ENCODE results near the gene MGST2.

The MGST2 gene

GRCh38 chr4:139625093-139625455 lies 40.5 kb upstream of the MGST2 start:
- H3K4me3 ChIP-seq (ENCODE audit: low read depth, low read length): no peak overlapping the region
- DNase-seq (ENCODE audit: low read depth): no peak
- TF ChIP-seq POLR2A (IDR thresholded peaks at IDR 0.05; ENCODE audit: extremely low read depth, insufficient read length) (no peak), MYC (IDR thresholded peaks at IDR 0.05; ENCODE audit: low read depth, low read length) (no peak), MAX (IDR thresholded peaks at IDR 0.05; ENCODE audit: low read depth, low read length) (no peak)
- TF ChIP-seq, protein P1, sequence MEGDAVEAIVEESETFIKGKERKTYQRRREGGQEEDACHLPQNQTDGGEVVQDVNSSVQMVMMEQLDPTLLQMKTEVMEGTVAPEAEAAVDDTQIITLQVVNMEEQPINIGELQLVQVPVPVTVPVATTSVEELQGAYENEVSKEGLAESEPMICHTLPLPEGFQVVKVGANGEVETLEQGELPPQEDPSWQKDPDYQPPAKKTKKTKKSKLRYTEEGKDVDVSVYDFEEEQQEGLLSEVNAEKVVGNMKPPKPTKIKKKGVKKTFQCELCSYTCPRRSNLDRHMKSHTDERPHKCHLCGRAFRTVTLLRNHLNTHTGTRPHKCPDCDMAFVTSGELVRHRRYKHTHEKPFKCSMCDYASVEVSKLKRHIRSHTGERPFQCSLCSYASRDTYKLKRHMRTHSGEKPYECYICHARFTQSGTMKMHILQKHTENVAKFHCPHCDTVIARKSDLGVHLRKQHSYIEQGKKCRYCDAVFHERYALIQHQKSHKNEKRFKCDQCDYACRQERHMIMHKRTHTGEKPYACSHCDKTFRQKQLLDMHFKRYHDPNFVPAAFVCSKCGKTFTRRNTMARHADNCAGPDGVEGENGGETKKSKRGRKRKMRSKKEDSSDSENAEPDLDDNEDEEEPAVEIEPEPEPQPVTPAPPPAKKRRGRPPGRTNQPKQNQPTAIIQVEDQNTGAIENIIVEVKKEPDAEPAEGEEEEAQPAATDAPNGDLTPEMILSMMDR (IDR thresholded peaks at IDR 0.05; ENCODE audit: low read depth, low read length): no peak

GRCh38 chr4:139625482-139625881 lies 40.1 kb upstream of the MGST2 start:
- DNase-seq (ENCODE audit: low read depth): no peak
- TF ChIP-seq, protein P1 (IDR thresholded peaks at IDR 0.05; ENCODE audit: low read depth, low read length): no peak

GRCh38 chr4:139628184-139629012 lies 37.2 kb upstream of the MGST2 start:
- TF ChIP-seq MAX (IDR thresholded peaks at IDR 0.05; ENCODE audit: low read depth, low read length) (no peak), POLR2A (IDR thresholded peaks at IDR 0.05; ENCODE audit: extremely low read depth, insufficient read length) (no peak), MYC (IDR thresholded peaks at IDR 0.05; ENCODE audit: low read depth, low read length) (no peak)
- TF ChIP-seq, protein P1 (IDR thresholded peaks at IDR 0.05; ENCODE audit: low read depth, low read length): no peak
- no peak overlapping the region for H3K4me3 ChIP-seq (ENCODE audit: low read depth, low read length)
- DNase-seq (ENCODE audit: low read depth): no peak

More at GRCh38 chr4:139625482-139625881, 40.1 kb upstream of the MGST2 start:
- H3K4me3 ChIP-seq (ENCODE audit: low read depth, low read length): no peak overlapping the region

- DNase-seq (ENCODE audit: low read depth): no peak
- TF ChIP-seq MAX (IDR thresholded peaks at IDR 0.05; ENCODE audit: low read depth, low read length) (no peak), POLR2A (IDR thresholded peaks at IDR 0.05; ENCODE audit: extremely low read depth, insufficient read length) (no peak), MYC (IDR thresholded peaks at IDR 0.05; ENCODE audit: low read depth, low read length) (no peak)
- TF ChIP-seq, protein P1 (IDR thresholded peaks at IDR 0.05; ENCODE audit: low read depth, low read length): no peak
- H3K4me3 ChIP-seq (ENCODE audit: low read depth, low read length): no peak overlapping the region
Measured at GRCh38 chr4:139629436-139630125, 36.0 kb upstream of the MGST2 start.

DNA sequence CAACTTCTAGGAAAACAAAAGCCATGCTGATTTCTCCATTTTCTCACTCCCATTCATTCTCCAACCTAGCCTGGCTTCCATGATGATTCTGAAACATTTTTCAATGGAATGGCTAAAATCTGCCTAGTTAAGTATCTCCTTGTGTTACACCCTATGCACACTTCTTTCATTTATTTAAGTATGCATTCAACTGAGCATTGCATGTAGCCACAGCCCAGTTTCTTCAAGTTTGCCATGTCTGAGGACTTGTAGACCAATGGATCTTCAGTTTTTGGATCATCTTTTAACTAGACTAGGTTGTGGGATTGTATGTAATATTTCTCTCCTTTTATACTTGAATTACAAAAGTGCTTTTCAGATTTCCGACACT lies 35.5 kb upstream of the MGST2 start:
- TF ChIP-seq MYC (IDR thresholded peaks at IDR 0.05; ENCODE audit: low read depth, low read length): no peak
- TF ChIP-seq, protein P1 (IDR thresholded peaks at IDR 0.05; ENCODE audit: low read depth, low read length): no peak
- TF ChIP-seq MAX (IDR thresholded peaks at IDR 0.05; ENCODE audit: low read depth, low read length): no peak
- TF ChIP-seq POLR2A (IDR thresholded peaks at IDR 0.05; ENCODE audit: extremely low read depth, insufficient read length): no peak
- H3K4me3 ChIP-seq (ENCODE audit: low read depth, low read length): no peak overlapping the region

More for the DNA sequence above, 35.5 kb upstream of the MGST2 start:
- DNase-seq (ENCODE audit: low read depth): no peak
